Measurements from ENCODE around the gene BEND3. TPM values are rescaled to one million over a fixed set of nuclear protein-coding genes. Genes with fewer than 3 reads are reported as not detected.

Gene BEND3
- total and polyA plus RNA-seq, 9 of the 15 experiments (the other 6 are each of a cell fraction or from before 2014, with no cell fraction given), result 0.64 to 8.4 (median 3.3) TPM

GRCh38 chr6:107124934-107125348 is 9.6 kb upstream of the BEND3 start (continued):
- TF ChIP-seq DNMT1 (IDR thresholded peaks at IDR 0.05), result no peak
- TF ChIP-seq ZNF311 (CRISPR knock-in tag; IDR thresholded peaks at IDR 0.05), result no peak
- no peak for TF ChIP-seq ZNF609 (CRISPR knock-in tag; IDR thresholded peaks at IDR 0.05; ENCODE audit: borderline replicate concordance)

GRCh38 chr6:107123501-107123900 is 8.2 kb upstream of the BEND3 start:
- ATAC-seq, result no peak

More at GRCh38 chr6:107123501-107123900, 8.2 kb upstream of the BEND3 start:
- H4K20me1 ChIP-seq (replicated peaks; ENCODE audit: control insufficient read depth, insufficient read depth, low read length), result no peaks in the 10 kb centered on the region
- DNase-seq (ENCODE audit: extremely low read depth in 1 of 4, low spot score in 3 of 4) (no peak), FAIRE-seq (no peak)
- peaks cover 8 to 9% of the 10 kb centered on the region in 2 experiments; a peak in 3 of 5 replicates for H3K4me1 ChIP-seq (replicated peaks in 1 of 2; ENCODE audit: control insufficient read depth in 2 of 2, insufficient read depth in 2 of 2, low read length in 2 of 2)
- intact Hi-C loops (cut with micrococcal nuclease), result no loop called here
- WGBS (ENCODE audit: insufficient coverage, low coverage, missing lambda C conversion rate), result 85% methylated on average over 5 of the region's 6 CpGs
- in situ Hi-C loops (cut with MboI), result no loop called here
- no peak overlapping the region for H3K4me2 ChIP-seq (ENCODE audit: insufficient read depth, low read length)
- no peaks in the 10 kb centered on the region for H3K9me3 ChIP-seq (replicated peaks; ENCODE audit: control insufficient read depth, insufficient read depth, low read depth, low read length)
- no TSS peak for BruUV-seq (replicated peaks)
- no peaks in the 10 kb centered on the region for H3K27me3 ChIP-seq (ENCODE audit: control insufficient read depth in 2 of 2, insufficient read depth in 2 of 2, low read length in 2 of 2)
- H3K79me2 ChIP-seq (ENCODE audit: control insufficient read depth, insufficient read depth, low read length), result no peaks in the 10 kb centered on the region
- no peak overlapping the region for H3K27ac ChIP-seq (ENCODE audit: extremely low read depth, low read depth, low read length)
- TF ChIP-seq CCAR2 (IDR thresholded peaks at IDR 0.05; ENCODE audit: low read depth, low read length) (no peak), ZNF274 (IDR thresholded peaks at IDR 0.05; ENCODE audit: borderline replicate concordance, low read depth, low read length) (no peak), IFI16 (CRISPR knock-in tag; IDR thresholded peaks at IDR 0.05) (no peak), PATZ1 (CRISPR knock-in tag; IDR thresholded peaks at IDR 0.05; ENCODE audit: borderline replicate concordance) (no peak), ZNF212 (CRISPR knock-in tag; IDR thresholded peaks at IDR 0.05) (no peak), ZNF174 (CRISPR knock-in tag; IDR thresholded peaks at IDR 0.05) (no peak), ZNF184 (CRISPR knock-in tag; IDR thresholded peaks at IDR 0.05) (no peak), BCL6 (CRISPR knock-in tag; IDR thresholded peaks at IDR 0.05) (no peak), ARID3A (IDR thresholded peaks at IDR 0.05; ENCODE audit: borderline replicate concordance, low read depth, low read length) (no peak), GTF2F1 (IDR thresholded peaks at IDR 0.05; ENCODE audit: low read depth, low read length) (no peak)
- H2AFZ ChIP-seq (ENCODE audit: low read depth, low read length), result no peak overlapping the region
- H3K9ac ChIP-seq (ENCODE audit: insufficient read depth in 1 of 2, low read depth in 2 of 2, low read length in 2 of 2), result no peak overlapping the region
- ChIA-PET POLR2A (interaction anchor here (0.6 kb wide), 1 partner anchor 426 kb away, joined by 3 read pairs; no protein-coding TSS in a partner anchor), CTCF (ENCODE audit: low intra/inter-chr PET ratio) (no interaction called here)
- H3K4me3 ChIP-seq, result no peak overlapping the region
- no peaks in the 10 kb centered on the region for H3K9me1 ChIP-seq (ENCODE audit: control insufficient read depth, insufficient read depth, low read length)
- H3K36me3 ChIP-seq (ENCODE audit: control insufficient read depth, insufficient read depth, low read length), result no peaks in the 10 kb centered on the region
